WTC11 (cell line): ENCODE data around the gene ZNF521.

Experiments used
- CTCF ChIP-seq: fragments of 200-600 bp; IDR thresholded peaks from 2 replicates; pipeline ENCODE4 v1.8.0; 2022; ENCODE audit warnings: antibody characterized with exemption
- EMX1 ChIP-seq: fragments of 250-450 bp; sonication (Bioruptor Pico); IDR thresholded peaks from 2 replicates; pipeline ENCODE4 v1.8.0; 2021; ENCODE audit warnings: mild to moderate bottlenecking
- GABPB1 ChIP-seq: sonication (generic); formaldehyde crosslinking; IDR thresholded peaks from 2 replicates; pipeline ENCODE4 v1.8.1; 2023; ENCODE audit warnings: mild to moderate bottlenecking, missing genetic modification reagents
- IRF2 ChIP-seq: sonication (generic); formaldehyde crosslinking; IDR thresholded peaks from 2 replicates; pipeline ENCODE4 v1.8.0; 2022; ENCODE audit warnings: low read depth, missing genetic modification reagents, borderline replicate concordance
- JAZF1 ChIP-seq: fragments of 250-450 bp; sonication (Bioruptor Pico); IDR thresholded peaks from 2 replicates; pipeline ENCODE4 v1.9.0; 2021; ENCODE audit warnings: moderate library complexity, mild to moderate bottlenecking, inconsistent platforms
- KAT7 ChIP-seq: sonication (generic); formaldehyde crosslinking; IDR thresholded peaks from 2 replicates; pipeline ENCODE4 v1.8.1; 2023; ENCODE audit warnings: missing genetic modification reagents, mild to moderate bottlenecking, borderline replicate concordance
- ZBTB43 ChIP-seq: sonication (generic); formaldehyde crosslinking; IDR thresholded peaks from 2 replicates; pipeline ENCODE4 v1.8.1; 2023; ENCODE audit warnings: mild to moderate bottlenecking, missing genetic modification reagents
- ZNF263 ChIP-seq: sonication (generic); formaldehyde crosslinking; IDR thresholded peaks from 2 replicates; pipeline ENCODE4 v1.8.1; 2022; ENCODE audit warnings: low read depth, mild to moderate bottlenecking, moderate library complexity, missing genetic modification reagents

GRCh38 chr18:25097057-25097456 is 254.9 kb downstream of the ZNF521 start:
- no peak for TF ChIP-seq CTCF
- TF ChIP-seq JAZF1: no peak
- TF ChIP-seq KAT7 (CRISPR knock-in tag): no peak
- no peak for TF ChIP-seq IRF2
- no peak for TF ChIP-seq ZBTB43 (CRISPR knock-in tag)
- TF ChIP-seq EMX1 (CRISPR knock-in tag): no peak
- TF ChIP-seq GABPB1 (CRISPR knock-in tag): no peak
- TF ChIP-seq ZNF263 (CRISPR knock-in tag): no peak
